GM19351 (cell line): ENCODE results near the gene ALDH3A1.

Experiments
- ATAC-seq: cut with Tn5 transposase; IDR thresholded peaks from one replicate; pipeline ENCODE4 v1.9.1; 2021; ENCODE audit warnings: mild to moderate bottlenecking, moderate library complexity; ENCODE audit not compliant: unreplicated experiment

Gene ALDH3A1

DNA sequence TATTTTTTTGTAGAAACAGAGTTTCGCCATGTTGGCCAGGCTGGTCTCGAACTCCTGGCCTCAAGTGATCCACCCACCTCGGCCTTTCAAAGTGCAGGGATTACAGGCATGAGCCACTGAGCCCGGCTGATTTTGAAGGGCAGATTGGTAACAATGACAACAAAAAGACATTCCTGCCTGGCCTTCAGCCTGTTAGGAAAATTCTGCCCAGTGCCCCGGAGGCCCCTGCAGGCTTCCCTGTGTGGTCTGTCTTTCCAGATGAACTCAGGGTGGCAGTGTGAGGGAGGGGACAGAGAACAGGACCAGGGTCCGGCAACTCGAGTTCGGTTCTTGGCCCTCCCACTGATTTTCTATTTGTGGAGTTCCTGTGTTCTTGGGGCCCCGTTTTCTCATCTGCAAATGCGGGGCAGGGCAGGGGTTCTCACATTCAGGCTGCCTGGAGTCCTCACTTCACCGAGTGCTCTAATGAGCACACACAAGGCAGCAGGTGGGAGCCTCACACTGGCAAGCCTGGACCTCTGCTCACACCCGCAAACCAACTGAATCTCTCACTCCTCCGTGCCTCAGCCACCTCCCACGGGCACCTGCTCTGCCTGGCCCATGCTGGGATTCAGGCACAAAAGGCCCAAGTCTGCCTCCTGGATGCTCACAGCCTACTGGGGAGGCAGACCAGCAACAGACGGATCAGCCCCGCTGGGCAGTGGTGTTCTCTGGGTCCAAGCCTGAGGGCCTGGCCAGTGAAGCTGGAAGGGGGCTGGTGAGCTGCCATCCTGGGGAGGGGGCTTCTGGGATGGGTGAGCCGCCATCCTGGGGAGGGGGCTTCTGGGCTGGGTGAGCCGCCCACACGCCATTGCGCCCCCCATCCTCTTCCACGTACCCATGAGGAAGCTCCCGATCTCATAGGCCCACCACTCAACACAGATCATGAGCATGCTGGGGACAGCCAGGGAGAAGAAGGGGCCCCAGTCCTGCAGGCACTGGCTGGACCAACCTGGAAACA is 42.0 kb downstream of the ALDH3A1 start:
- no peak for ATAC-seq

DNA sequence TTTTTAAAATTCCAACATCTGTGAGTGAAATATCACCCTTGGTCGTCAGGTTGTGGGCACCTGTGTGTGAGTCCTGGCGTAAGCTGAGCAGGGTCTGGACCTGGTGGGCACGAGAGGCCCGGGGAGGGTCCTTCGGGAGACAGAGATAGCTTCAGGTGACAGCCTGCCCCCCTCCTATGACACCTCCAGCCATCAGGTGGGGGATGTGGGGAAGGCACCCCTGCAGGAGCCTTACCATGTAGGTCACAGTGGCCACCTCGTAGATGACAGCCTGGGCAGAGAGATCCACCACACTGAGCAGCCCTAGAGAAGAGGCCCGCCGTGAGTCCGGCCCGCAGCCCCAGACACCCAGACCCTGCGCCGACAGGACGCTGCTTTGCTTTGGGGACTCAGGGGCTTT is 42.9 kb downstream of the ALDH3A1 start:
- no peak for ATAC-seq

DNA sequence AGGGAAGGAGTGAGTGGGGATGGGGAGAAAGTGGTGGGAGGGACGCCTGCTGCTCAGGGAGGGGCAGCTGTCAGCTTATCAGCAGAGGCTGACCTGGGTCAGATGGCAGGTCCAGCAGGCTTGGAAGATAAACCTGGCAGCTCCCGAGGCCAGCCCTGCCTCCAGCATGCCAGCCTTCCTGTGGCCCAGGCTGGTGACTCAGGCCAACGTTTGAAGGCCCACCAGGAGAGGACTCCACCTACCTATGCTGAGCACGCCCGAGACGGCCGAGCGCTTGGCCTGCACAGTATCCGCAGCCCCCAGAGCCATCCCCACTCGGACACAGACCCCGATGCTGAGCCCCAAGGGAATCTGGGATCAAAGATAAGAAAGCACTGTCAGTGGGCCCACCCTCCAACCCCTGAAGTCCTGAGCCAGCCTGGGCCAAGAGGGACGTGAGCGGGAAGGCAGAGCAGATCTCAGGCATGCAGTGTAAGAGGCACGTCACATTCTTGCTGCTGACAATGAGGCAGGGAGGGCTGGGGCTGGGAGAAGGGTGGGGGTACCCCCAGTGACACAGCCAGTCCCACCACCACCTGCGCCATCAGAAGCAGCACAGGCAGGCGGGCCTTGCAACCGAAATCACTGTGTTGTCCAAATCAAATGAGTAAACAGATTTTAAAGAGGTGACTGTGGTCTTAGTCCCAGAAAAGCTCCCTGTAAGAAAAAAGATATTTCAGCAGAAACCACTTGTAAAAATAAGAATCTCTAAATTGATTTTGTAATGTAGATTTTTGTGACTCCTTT is 44.1 kb downstream of the ALDH3A1 start:
- no peak for ATAC-seq

DNA sequence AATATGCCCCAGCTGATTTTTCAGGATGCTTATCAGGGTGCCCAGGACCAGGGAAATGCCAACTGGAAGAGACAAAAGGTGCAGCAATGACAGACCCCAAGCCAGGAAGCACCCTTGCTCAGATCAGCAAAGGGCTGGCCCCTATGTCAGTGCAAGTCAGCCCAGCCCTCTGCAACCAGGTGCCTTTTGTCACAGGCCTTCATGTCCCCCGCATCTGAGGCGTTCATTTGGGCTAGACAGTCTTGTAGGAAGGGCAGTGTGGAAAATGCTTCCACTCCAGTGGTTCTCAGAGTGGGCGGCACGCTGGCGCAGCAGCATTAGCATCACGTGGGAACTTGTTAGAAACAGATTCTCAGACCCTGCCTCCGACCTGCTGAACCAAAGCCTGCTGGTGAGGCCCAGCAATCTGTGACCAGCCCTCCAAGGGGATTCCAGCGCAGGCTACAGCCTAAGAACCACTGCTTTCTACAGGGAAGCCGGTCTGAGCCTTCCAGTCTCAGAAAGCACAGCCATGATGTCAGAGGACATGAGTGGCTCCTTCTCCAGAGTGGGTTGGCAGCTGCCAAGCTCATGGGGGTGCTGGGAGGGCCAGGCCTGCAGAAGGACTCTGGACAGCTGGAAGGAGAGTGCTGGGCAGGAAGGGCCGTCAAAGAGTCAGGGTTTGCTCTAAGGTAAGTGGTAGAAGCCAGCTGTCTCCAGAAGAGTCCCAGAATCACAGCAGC is 44.8 kb downstream of the ALDH3A1 start:
- no peak for ATAC-seq

DNA sequence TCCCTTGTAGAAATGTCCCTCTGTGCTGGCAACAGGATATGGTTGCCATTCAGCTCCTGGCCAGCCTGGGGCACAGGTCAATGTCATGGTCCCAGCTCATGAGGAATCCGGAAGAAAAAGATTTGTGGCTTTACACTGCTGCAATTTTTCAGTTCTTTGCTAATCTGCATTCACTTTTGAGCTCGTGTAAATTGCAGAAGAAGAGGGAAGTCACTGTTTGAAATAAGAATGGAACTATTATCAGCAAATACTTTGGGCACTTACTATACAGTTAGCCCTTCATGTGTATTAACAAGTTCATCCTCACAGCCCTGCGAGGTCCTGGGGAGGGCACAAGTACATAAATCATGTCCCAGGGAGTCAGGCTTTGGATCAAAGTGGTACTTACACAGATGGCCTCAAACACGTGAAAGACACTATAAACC is 45.9 kb downstream of the ALDH3A1 start:
- ATAC-seq, result no peak
